GM06990 (cell line): ENCODE measurements around the gene EPHX1.

Experiments
- DNase-seq: peaks from one replicate; pipeline ENCODE4 v3.0.0-alpha.2; 2011; ENCODE audit not compliant: insufficient read length; ENCODE audit errors: extremely low read depth
- H3K27me3 ChIP-seq: replicated peaks from 2 replicates; pipeline ENCODE4 v1.6.0; 2011; ENCODE audit warnings: low read length; ENCODE audit not compliant: control insufficient read depth, insufficient read depth
- H3K36me3 ChIP-seq: 2 replicates; pipeline ENCODE4 v1.5.1; 2011; ENCODE audit warnings: low read length; ENCODE audit not compliant: control insufficient read depth, insufficient read depth
- H3K4me3 ChIP-seq: replicated peaks from 2 replicates; pipeline ENCODE4 v1.5.1; 2011; ENCODE audit warnings: low read depth, mild to moderate bottlenecking, control low read depth, low read length
- TF ChIP-seq, protein P1 (sequence below): IDR thresholded peaks from 2 replicates; pipeline ENCODE4 v1.5.1; 2011; ENCODE audit warnings: low read length, control low read depth, mild to moderate bottlenecking, inconsistent platforms; ENCODE audit not compliant: insufficient read depth, poor library complexity, severe bottlenecking

The EPHX1 gene

DNA sequence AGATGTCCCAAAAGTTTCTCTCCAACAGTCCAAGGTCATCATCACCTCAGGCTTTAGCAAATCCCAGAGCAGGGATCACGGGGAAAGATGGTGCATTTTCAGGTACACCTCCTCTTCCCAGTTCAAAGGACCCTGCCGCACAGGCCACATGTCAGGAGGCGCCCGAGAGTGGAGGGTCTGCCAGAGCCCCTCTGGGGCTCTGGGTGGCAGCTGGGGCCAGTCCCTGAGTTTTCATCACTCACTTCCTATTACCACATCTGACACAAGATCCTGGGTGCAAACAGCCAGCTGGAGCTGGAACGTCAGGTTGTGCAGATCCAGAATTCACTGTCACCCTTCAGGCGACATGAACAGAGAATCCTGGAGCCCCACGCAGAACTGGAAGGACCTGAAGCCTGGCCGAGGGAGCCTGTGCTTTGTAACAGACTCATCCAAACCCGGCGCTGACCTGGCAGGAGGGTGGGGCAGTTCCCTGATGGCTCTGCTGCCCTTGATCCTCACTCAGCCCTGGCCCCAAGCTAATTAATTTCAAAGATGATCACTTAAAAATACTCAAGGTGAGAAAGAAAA, 63.4 kb downstream of the EPHX1 start:
- TF ChIP-seq, protein P1, sequence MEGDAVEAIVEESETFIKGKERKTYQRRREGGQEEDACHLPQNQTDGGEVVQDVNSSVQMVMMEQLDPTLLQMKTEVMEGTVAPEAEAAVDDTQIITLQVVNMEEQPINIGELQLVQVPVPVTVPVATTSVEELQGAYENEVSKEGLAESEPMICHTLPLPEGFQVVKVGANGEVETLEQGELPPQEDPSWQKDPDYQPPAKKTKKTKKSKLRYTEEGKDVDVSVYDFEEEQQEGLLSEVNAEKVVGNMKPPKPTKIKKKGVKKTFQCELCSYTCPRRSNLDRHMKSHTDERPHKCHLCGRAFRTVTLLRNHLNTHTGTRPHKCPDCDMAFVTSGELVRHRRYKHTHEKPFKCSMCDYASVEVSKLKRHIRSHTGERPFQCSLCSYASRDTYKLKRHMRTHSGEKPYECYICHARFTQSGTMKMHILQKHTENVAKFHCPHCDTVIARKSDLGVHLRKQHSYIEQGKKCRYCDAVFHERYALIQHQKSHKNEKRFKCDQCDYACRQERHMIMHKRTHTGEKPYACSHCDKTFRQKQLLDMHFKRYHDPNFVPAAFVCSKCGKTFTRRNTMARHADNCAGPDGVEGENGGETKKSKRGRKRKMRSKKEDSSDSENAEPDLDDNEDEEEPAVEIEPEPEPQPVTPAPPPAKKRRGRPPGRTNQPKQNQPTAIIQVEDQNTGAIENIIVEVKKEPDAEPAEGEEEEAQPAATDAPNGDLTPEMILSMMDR: no peak
- no peak for DNase-seq
- peaks cover 12% of the 10 kb centered on the region for H3K36me3 ChIP-seq
- no peak overlapping the region for H3K4me3 ChIP-seq
- no peaks in the 10 kb centered on the region for H3K27me3 ChIP-seq

DNA sequence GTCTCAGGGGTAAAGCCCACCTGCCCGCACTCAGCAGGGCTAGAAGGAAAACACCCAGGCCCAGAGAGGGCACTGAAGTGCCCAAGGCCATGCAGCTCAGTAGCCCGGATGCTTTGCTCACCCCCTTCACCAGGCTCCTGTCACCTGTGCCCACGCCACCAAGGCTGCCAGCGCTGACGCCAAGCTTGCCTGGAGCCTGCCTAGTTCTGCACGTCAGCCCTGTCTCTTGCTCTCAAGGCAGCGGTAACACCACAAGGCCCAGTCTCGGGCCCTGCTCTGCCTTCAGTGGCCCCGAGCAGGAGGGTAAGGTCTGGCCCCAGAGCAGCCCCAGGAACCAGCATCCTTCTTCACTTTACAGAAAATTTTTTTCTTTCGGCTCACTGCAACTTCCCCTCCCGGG, 64.5 kb downstream of the EPHX1 start:
- Histone ChIP-seq H3K36me3 (peaks cover 9% of the 10 kb centered on the region), H3K27me3 (no peaks in the 10 kb centered on the region), H3K4me3 (no peak overlapping the region)
- TF ChIP-seq, protein P1: no peak
- DNase-seq: no peak

DNA sequence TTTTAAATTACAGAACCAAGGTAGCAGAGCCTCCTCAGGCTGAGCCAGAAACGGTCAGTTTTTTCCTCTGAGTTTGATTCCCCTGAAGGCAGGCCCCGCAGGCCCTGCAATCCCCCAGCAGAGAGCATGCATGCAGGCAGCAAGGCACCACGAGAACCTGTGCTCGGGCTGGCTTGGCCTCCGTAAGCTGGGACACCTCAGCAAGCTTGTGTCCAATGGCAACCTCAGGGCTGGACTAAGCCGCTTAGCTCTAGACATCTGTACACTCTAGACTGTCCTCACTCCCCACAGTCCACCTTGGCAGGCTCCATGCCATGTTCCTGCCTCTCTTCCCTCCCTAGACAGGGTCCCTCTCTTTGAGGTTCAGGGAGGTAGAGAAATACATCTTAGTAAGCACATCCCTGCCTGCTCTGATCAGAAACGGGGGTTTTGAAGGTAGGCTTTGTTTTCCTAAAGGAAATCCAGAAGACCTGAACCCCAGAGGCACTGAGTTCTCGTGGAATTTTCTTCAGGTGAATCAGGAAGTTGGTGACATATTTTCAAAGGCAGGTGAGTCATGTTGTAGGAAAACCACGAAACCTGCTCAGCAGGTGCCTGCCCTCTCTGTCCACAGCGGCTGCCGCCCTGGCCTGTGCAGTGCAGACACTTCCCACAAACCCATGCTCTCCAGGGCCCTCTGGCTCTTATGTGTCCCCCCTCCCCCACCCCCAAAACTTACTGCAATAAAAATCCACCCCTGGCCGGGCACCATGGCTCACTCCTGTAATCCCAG, 65.3 kb downstream of the EPHX1 start:
- TF ChIP-seq, protein P1: no peak
- H3K27me3 ChIP-seq: no peaks in the 10 kb centered on the region
- peaks cover 9% of the 10 kb centered on the region for H3K36me3 ChIP-seq
- DNase-seq: no peak
- H3K4me3 ChIP-seq: no peak overlapping the region

DNA sequence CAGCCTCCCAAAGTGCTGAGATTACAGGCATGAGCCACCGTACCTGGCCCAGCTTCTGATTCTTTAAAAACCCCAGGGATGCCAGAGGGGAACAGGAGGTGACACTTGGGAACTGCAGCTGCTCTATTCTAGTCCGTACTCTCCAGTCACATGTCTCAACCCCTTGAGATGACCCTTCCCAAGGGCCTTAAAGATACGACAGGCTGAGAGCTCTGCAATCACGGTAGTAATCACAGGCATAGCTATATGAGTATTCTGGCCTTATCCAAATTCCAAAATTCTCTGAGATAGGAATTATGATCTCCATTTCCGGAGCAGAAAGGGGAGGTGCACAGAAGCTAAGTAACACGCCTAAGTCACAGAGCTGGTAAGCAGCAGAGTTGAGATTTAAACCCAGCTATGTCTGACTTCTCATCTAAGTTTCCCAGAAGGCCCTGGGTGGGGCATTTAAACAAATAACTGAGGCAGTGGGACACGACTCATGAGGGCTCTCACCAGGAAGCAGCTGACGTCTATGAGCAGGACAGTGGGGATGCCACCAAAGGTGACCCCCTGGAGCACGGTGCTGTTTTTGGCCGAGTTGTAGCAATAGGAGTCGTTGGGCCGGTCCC, 67.1 kb downstream of the EPHX1 start:
- H3K27me3 ChIP-seq: no peaks in the 10 kb centered on the region
- H3K36me3 ChIP-seq: peaks cover 4% of the 10 kb centered on the region
- no peak overlapping the region for H3K4me3 ChIP-seq
- DNase-seq: no peak
- TF ChIP-seq, protein P1: no peak

DNA sequence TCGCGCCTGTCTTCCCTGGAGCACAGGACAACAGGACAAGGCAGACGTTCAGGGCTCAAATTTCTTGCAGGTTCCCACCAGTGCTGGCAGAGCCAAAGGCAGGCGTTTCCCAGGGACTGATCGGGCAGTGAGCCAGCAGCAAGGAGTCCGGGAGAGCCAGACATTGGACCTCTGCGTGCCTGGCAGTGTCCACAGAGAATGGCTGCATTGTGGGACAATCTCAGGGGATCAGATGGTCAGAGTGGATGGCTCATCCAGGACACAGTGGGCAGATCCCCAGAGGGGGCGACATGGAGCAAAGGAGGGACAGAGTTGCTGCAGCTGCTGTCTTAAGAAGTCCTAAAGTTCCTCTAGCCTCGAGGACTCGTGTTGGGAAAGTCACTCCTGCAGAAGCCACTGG, 67.7 kb downstream of the EPHX1 start:
- no peak for DNase-seq
- H3K36me3 ChIP-seq: peaks cover 4% of the 10 kb centered on the region
- H3K27me3 ChIP-seq: no peaks in the 10 kb centered on the region
- TF ChIP-seq, protein P1: peak; percentile 61
- no peak overlapping the region for H3K4me3 ChIP-seq
